ENCODE measurements around the gene HLA-DRA.

DNA sequence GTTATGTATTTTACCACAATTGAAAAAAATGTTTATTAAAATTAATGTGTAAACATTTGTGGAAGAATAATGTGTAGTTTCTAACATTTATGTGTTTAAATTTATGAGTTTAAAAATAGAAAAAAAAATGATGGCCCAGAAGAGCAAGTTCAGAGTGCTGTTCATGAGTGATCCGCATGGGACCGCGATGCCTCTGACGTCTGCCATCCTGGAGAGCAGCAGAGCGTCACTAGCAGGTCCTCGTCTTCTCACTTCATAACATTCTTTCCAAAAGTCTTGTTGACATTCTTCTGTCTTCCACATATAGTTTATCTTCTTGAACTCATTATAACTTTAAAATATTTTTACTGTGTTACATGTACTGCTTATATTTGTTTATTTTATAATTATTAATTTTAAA lies 48.2 kb upstream of the HLA-DRA start:
- TF ChIP-seq, protein P1, sequence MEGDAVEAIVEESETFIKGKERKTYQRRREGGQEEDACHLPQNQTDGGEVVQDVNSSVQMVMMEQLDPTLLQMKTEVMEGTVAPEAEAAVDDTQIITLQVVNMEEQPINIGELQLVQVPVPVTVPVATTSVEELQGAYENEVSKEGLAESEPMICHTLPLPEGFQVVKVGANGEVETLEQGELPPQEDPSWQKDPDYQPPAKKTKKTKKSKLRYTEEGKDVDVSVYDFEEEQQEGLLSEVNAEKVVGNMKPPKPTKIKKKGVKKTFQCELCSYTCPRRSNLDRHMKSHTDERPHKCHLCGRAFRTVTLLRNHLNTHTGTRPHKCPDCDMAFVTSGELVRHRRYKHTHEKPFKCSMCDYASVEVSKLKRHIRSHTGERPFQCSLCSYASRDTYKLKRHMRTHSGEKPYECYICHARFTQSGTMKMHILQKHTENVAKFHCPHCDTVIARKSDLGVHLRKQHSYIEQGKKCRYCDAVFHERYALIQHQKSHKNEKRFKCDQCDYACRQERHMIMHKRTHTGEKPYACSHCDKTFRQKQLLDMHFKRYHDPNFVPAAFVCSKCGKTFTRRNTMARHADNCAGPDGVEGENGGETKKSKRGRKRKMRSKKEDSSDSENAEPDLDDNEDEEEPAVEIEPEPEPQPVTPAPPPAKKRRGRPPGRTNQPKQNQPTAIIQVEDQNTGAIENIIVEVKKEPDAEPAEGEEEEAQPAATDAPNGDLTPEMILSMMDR (conservative IDR thresholded peaks at IDR 0.05 in 1 of 2, IDR thresholded peaks at IDR 0.05 in 1 of 2; ENCODE audit: low read depth in 1 of 2, low read length in 2 of 2): no peak
- TF ChIP-seq EZH2 (IDR thresholded peaks at IDR 0.05; ENCODE audit: low read length, missing control alignments): no peak
